DMS 273 treated with DMSO at 0.1 percent for 48 hours (cell line): ENCODE results near the gene KCNK17.
"Not testable (repeated sequence)": the region's sequence is repeated elsewhere in the genome, so short reads cannot be mapped to it uniquely, and the experiment has no call there.

Experiments used
- DNase-seq: peaks from one replicate; lab custom pipeline; 2025; lab: John Stamatoyannopoulos, UW

Gene KCNK17

GRCh38 chr6:39302011-39302410 is 12.2 kb downstream of the KCNK17 start:
- no peak for DNase-seq

- no peak for DNase-seq
Measured at GRCh38 chr6:39301606-39302005, 12.6 kb downstream of the KCNK17 start.

GRCh38 chr6:39300739-39301138 is 13.5 kb downstream of the KCNK17 start:
- DNase-seq, result no peak

- DNase-seq, result no peak
Measured at GRCh38 chr6:39298061-39298460, 16.2 kb downstream of the KCNK17 start.

- DNase-seq, result no peak
Measured at GRCh38 chr6:39296745-39297640, 17.2 kb downstream of the KCNK17 start.

GRCh38 chr6:39295611-39296011 is 18.6 kb downstream of the KCNK17 start:
- DNase-seq, result no peak

GRCh38 chr6:39294899-39295298 is 19.3 kb downstream of the KCNK17 start:
- DNase-seq, result no peak

GRCh38 chr6:39294133-39294532 is 20.1 kb downstream of the KCNK17 start:
- DNase-seq, result no peak

GRCh38 chr6:39292637-39293036 is 21.6 kb downstream of the KCNK17 start:
- no peak for DNase-seq

GRCh38 chr6:39289490-39289889 is 24.7 kb downstream of the KCNK17 start:
- DNase-seq, result no peak

GRCh38 chr6:39287601-39288000 is 26.6 kb downstream of the KCNK17 start:
- DNase-seq, result no peak

- DNase-seq, result not testable (repeated sequence)
Measured at GRCh38 chr6:39286596-39286995, 27.6 kb downstream of the KCNK17 start.

- no peak for DNase-seq
Measured at GRCh38 chr6:39282774-39283173, 31.4 kb downstream of the KCNK17 start.

- no peak for DNase-seq
Measured at GRCh38 chr6:39281312-39281980, 32.8 kb downstream of the KCNK17 start.

GRCh38 chr6:39280247-39280731 is 33.9 kb downstream of the KCNK17 start:
- DNase-seq, result no peak

GRCh38 chr6:39279539-39279938 is 34.7 kb downstream of the KCNK17 start:
- DNase-seq, result no peak

- DNase-seq, result no peak
Measured at GRCh38 chr6:39276379-39276995, 37.7 kb downstream of the KCNK17 start.

GRCh38 chr6:39274903-39275302 is 39.3 kb downstream of the KCNK17 start:
- DNase-seq, result no peak

GRCh38 chr6:39274471-39274870 is 39.7 kb downstream of the KCNK17 start:
- no peak for DNase-seq

- DNase-seq, result no peak
Measured at GRCh38 chr6:39273406-39273821, 40.8 kb downstream of the KCNK17 start.

- DNase-seq, result no peak
Measured at GRCh38 chr6:39269961-39270360, 44.3 kb downstream of the KCNK17 start.

- DNase-seq, result no peak
Measured at GRCh38 chr6:39268721-39269120, 45.5 kb downstream of the KCNK17 start.

GRCh38 chr6:39268171-39268570 is 46.0 kb downstream of the KCNK17 start:
- no peak for DNase-seq
